Stimulated activated CD8-positive, alpha-beta memory T cell treated with anti-CD3 and anti-CD28 coated beads, Interleukin-12 subunit alpha, Interleukin-12 subunit beta, amount 100 ng/mL, for 24 hours (primary cell): ENCODE data around the gene ARPP21.

Experiments
- DNase-seq: peaks from one replicate; pipeline ENCODE4 v3.0.0-alpha.2; 2020; ENCODE audit errors: extremely low read depth

ARPP21 gene

DNA sequence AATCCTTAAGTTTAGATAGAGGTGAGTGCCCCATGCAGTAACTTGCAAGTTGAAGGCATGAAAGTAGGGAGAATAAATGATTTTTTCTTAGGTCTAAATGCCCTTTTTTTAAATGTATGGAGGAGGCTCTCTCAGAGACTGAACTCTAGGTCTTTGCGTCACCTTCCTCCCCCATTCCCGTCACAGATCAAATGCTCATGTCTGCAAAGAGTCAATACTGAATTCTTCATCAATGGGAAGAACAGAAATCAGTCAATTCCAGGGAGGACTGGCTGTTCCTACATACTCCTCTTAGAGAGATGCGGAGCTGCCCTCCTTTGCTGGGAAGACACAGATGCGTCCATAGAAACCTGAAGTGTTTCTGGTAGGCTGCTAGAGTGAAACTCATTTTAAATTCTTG, 98.2 kb downstream of the ARPP21 start:
- no peak for DNase-seq

DNA sequence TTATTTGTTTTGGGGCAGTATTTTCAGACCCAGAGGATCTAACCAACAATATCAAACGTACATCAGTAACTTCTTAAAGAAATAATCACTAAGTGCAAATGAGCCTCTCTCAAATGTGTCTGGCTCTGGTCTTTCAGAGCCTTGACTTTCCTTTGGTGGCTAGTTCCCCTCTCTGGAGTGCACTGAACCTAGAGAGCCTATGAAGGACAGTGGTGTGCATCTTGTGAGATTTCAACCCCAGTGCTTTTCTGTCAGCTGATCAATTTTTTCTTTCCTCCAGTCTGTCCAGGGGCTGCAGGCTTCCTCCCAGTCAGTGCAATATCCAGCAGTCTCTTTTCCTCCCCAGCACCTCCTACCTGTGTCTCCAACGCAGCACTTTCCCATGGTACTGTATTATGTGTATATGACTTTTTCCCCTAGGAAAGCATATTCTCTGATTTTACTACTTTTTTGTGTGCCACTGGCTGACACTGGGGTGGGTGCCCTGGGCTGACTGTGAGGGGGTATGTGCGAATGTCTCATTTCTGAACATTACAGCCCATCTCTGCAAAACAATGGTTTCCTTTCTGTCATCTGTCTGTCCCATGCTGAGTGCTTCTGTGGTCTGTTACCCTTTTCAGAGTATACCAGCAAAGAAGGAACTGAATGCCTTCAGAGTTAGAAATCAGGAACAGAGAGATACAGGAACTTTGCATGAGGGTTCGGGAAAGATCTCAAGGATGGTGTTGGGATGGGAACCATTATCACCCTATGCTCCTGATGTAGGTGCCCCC, 98.8 kb downstream of the ARPP21 start:
- no peak for DNase-seq

DNA sequence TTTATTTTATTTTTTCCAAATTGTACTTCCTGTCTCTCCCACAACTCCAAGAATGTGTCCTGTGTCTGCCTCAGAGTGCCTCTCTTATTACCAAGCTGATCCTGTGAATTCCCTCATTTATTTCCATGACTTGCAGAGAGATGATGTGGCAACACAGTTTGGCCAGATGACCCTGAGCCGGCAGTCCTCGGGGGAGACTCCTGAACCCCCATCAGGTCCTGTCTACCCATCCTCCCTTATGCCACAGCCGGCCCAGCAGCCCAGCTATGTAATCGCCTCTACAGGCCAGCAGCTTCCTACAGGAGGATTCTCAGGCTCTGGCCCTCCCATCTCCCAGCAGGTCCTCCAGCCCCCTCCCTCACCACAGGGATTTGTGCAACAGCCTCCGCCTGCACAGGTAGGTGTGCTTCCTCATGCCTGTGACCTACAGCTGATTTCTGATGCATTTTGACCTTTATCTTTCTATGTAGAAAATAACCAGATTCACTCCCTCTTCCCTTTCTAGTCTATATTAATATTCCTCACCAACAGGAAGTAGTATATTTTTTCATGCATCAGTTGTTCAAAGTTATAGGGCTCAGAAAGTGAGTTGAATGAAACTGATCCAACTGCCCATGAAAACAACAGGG, 100.0 kb downstream of the ARPP21 start:
- DNase-seq = no peak

DNA sequence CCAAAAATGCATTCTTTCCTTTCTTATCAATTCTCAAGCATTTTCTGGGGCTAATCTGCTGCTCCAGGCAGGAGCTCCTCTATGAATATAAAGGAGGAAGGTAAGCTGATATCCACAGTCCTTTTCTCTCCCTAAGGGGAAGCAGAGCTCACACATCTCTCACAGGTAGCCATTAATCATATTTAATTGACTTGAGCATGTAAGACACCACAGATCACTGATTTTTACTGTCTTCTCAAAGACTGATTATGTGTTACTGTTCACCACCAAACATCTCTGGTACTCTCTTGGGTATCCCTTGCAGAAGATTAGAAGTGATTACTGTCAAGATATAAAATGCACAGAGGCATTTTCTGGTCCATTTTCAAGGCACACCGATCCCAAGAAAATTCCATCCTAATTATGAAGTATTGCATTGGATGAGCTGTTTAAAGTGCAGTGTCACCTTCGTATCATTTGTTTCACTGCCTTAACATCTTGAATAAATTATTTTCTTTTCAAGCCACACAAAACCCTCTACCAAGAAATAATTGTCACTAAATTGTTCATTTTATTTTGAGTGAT, 100.7 kb downstream of the ARPP21 start:
- DNase-seq = no peak

GRCh38 chr3:35743218-35743617, 103.9 kb downstream of the ARPP21 start:
- no peak for DNase-seq

GRCh38 chr3:35744419-35744818, 105.1 kb downstream of the ARPP21 start:
- DNase-seq = no peak

DNA sequence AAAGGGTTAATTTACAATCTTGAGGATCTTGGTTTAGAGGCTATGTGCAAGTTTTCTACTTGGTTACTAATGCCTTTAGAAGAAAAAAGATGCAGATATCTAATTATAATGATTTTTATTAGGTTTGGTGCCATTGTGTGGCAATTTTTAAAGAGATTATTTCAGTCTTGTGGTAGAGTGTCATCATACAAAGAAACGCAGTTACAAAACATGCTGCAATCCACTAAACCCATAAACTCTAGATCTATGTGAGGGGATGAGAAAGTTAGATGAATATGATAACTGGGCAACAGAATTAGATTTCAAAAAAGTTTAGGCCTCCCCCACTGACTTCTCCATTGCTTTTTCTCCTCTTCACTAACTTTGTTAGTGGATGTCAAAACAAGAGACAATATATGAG, 106.0 kb downstream of the ARPP21 start:
- DNase-seq = no peak

DNA sequence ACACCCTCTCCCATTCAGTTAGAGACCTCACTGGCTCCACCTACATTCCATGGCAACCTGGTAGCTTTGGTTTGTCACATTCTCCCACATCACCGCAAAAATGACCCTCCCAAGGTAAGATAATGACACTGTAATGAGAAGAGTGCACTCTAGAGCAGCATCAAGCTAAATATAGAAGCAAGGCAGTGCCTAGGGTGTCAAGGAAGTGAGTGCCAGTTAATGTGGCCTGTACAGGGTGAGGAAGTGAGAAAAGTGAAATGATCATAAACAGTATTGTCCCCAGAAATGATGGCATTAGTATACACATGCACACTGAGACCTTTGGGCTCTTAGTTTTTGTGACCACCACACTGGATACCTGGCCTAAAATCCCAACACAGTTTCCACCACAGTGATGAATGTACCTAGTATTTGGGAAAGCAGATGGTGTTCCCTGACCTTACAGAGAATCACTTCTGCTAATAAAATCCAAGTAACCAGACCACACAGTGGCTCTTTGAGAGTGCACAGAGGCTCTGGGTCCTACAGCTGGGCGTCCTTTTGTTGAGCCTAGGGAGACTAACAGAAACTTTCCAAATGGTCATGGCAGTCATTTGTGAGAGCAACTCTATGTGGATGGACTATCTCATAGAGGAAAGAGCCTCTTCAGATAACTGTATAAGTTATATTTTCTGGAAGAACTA, 106.6 kb downstream of the ARPP21 start:
- DNase-seq = no peak

- DNase-seq = no peak
These were observed 107.2 kb downstream of the ARPP21 start for GRCh38 chr3:35746492-35746891.

GRCh38 chr3:35748144-35748543, 108.8 kb downstream of the ARPP21 start:
- DNase-seq = no peak

GRCh38 chr3:35751207-35751606, 111.9 kb downstream of the ARPP21 start:
- DNase-seq = no peak

GRCh38 chr3:35757991-35758757, 118.8 kb downstream of the ARPP21 start:
- no peak for DNase-seq

DNA sequence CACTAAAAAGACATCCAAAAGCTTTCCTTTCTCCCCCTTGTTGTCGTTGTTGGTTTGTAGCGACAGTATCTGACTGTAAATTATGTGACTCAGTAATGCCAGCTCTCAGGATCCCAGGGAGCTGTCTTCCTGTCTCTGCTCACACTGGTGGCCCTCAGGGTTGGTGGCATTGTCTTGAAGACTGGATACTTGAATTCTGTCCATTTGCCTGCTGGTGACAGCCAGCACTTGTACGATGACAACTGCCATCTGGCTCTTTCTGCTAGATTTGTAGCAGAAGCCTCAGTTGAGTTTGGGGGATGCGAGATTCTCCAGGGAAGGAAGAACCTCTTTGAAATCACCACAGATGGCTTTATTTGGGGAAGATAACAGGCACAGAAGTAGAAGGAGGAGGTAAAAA, 120.8 kb downstream of the ARPP21 start:
- DNase-seq = no peak

DNA sequence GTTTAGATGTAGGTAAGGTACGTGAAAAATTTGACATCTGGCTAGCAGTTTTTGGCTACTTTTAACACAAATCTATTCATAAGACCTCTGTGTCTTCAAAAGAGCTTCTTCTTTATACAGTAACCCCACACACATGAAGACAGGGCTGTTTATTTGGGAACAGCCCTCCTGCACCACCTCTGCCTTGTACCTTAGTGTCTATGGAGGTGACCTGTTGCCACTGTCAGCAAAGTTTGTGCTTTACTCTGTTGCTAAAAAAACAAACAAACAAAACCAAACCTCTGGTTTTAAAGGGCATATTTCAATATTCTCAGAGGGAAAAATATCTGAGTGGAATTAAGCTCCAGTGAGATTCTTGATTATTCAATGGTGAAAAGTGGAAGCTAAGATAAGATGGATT, 122.0 kb downstream of the ARPP21 start:
- no peak for DNase-seq

DNA sequence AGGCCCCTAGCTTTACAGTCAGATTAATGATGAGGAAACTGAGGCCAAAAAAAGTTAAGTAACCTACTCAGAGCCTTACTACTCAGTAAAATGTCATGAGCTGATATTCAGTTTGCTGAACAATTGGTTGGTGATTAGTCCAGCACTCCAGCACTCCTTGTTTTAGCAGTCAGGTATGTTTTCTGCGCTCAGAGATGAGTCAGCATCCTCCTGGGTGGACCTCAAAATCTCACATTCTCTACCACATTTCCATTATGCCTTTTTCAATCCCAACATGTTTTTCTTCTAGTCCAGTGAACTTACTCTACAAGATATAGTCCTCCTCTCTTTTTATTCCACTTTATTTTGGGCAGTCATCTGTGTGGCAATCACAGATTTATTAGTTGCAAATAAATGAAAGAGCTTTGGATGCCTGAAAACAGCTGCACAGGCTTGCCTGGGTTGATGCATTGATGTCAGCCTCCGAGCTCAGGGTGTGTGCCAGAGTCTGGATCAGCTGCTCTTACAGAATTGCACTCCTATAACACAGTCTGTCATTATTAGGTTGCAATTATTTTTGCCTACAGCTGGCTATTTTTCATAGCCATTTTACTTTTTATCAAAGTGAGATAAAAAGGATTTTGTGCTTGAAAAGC, 133.2 kb downstream of the ARPP21 start:
- DNase-seq = no peak

- DNase-seq = no peak
These were observed 134.1 kb downstream of the ARPP21 start for GRCh38 chr3:35773417-35773816.

DNA sequence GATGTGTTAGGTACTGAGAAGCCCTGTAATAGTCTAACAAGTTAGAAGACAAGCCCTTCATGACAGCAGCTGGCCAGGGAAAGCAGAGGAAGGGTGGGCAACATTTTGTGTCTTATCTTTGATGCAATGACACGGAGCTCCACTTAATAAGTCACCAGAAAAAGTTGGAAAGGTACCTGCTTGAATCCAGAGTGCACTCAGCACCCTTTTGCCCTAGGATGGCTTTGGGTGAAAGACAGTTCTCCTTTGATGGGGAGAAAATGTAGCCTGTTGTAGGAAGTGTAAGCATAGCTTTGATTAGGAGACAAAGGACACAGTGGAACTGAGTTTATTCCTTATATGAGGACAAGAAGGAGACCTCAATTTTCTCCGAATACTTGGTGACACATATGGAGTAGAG, 137.0 kb downstream of the ARPP21 start:
- no peak for DNase-seq

GRCh38 chr3:35777065-35777464, 137.7 kb downstream of the ARPP21 start:
- no peak for DNase-seq

DNA sequence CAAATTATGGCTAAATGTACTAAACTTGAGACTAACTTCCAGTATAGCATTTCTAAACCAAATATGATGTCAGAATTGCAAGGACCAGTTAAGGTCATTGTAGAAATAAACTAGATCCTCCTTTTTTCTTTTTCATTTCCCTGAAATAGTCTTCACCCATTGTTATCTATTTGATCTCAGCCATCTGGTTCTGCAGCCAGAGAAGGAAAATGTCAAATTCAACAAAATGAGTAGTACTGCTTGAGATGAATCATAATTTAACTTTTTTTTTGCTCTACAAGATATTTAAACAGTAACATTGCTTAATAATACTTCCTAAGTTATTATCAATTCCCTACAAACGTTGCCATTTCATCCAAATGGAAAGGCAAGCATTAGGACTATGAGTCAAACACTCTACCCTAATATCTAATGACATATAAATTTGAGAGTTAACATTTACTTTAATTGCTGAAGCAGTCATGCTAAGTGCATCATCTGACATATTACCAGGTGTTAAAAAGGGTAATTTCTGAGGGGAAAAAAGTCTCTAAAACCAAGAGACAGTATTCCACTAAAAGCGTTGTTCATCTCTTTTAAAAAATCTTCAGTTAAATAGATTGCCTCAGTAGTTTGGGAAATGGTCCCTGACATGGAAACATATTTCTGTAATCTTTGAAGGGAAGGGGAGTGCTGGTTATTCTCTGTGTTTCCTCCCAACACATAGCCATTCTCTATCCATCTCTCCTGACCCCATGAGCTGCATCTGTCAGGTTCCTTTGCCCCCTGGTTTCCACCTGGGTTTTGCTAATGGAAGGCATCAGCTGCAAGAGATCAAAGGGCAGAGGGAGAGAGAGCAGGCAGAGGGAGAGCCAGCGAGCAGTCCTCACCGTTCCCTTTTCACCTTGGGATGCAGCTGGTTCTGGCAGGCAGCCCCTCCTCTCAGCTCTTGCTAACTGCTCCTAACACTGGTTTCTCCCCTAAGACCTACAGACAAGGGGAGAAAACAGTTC, 138.5 kb downstream of the ARPP21 start:
- no peak for DNase-seq

- DNase-seq = no peak
These were observed 140.3 kb downstream of the ARPP21 start for GRCh38 chr3:35779611-35780010.
